Measurements from ENCODE around the gene TMEM54. TPM values are rescaled to one million over a fixed set of nuclear protein-coding genes. Genes with fewer than 3 reads are reported as not detected.

TMEM54 gene
- total RNA-seq, 4 donors from 2014 or later, result 32.6 to 158 (median 101) TPM

- Histone ChIP-seq H3K27me3 (no peaks in the 10 kb centered on the region), H3K27ac (no peak overlapping the region), H3K36me3 (no peaks in the 10 kb centered on the region), H3K4me1 (peaks cover 13% of the 10 kb centered on the region in 2 donors), H3K4me3 (replicated peaks in 1 of 3) (no peak overlapping the region), H3K9me3 (no peaks in the 10 kb centered on the region)
- intact Hi-C loops (cut with DNase I), result no loop called here
- WGBS, 2 donors, result 97 to 98% methylated on average over 2 of the region's 2 CpGs
- TF ChIP-seq POLR2A (IDR thresholded peaks at IDR 0.05) (no peak), CTCF (IDR thresholded peaks at IDR 0.05) (no peak)
- no peak for DNase-seq
Observed at GRCh38 chr1:32928285-32928684, 27.1 kb upstream of the TMEM54 start.

GRCh38 chr1:32927441-32927840 is 26.3 kb upstream of the TMEM54 start:
- H3K27me3 ChIP-seq, result no peaks in the 10 kb centered on the region
- no peaks in the 10 kb centered on the region for H3K9me3 ChIP-seq
- intact Hi-C loops (cut with DNase I), result no loop called here
- H3K27ac ChIP-seq, result no peak overlapping the region
- no peak overlapping the region for H3K4me3 ChIP-seq (replicated peaks in 1 of 3)
- no peaks in the 10 kb centered on the region for H3K36me3 ChIP-seq
- 93 to 97% methylated on average over 2 of the region's 2 CpGs for WGBS, 2 donors
- no peak for DNase-seq
- TF ChIP-seq POLR2A (IDR thresholded peaks at IDR 0.05) (no peak), CTCF (IDR thresholded peaks at IDR 0.05) (no peak)
- peaks cover 13% of the 10 kb centered on the region in 2 donors for H3K4me1 ChIP-seq

- Histone ChIP-seq H3K4me3 (replicated peaks in 1 of 3) (no peak overlapping the region), H3K9me3 (no peaks in the 10 kb centered on the region), H3K4me1 (peaks cover 13% of the 10 kb centered on the region in 2 donors), H3K27ac (no peak overlapping the region), H3K27me3 (no peaks in the 10 kb centered on the region), H3K36me3 (no peaks in the 10 kb centered on the region)
- intact Hi-C loops (cut with DNase I), result no loop called here
- DNase-seq, result no peak
- no peak for TF ChIP-seq CTCF (IDR thresholded peaks at IDR 0.05)
- no peak for TF ChIP-seq POLR2A (IDR thresholded peaks at IDR 0.05)
- 74 to 84% methylated on average over 6 of the region's 6 CpGs for WGBS, 2 donors
Observed at GRCh38 chr1:32926562-32926961, 25.4 kb upstream of the TMEM54 start.

- H3K27me3 ChIP-seq, result no peaks in the 10 kb centered on the region
- H3K4me1 ChIP-seq, result peaks cover 13% of the 10 kb centered on the region in 2 donors
- no peaks in the 10 kb centered on the region for H3K9me3 ChIP-seq
- intact Hi-C loops (cut with DNase I), result no loop called here
- 11 to 12% methylated on average over 24 of the region's 24 CpGs for WGBS, 2 donors
- H3K4me3 ChIP-seq (replicated peaks in 1 of 3), result no peak overlapping the region
- peak; percentile 90 to 93 for DNase-seq
- no peaks in the 10 kb centered on the region for H3K36me3 ChIP-seq
- H3K27ac ChIP-seq, result peak overlapping the region; percentile 51 to 71 (median 54)
- peak in 4 of 6 experiments; percentile 8 to 44 (median 18) for TF ChIP-seq CTCF (IDR thresholded peaks at IDR 0.05)
- TF ChIP-seq POLR2A (IDR thresholded peaks at IDR 0.05), result peak in 1 of 2 donors; percentile 39
Observed at GRCh38 chr1:32925403-32926162, 24.4 kb upstream of the TMEM54 start.

- Histone ChIP-seq H3K27ac (peak overlapping the region; percentile 51 to 71 (median 54)), H3K9me3 (no peaks in the 10 kb centered on the region), H3K36me3 (no peaks in the 10 kb centered on the region), H3K4me3 (replicated peaks in 1 of 3) (no peak overlapping the region), H3K27me3 (no peaks in the 10 kb centered on the region), H3K4me1 (peaks cover 13% of the 10 kb centered on the region in 2 donors)
- TF ChIP-seq CTCF (IDR thresholded peaks at IDR 0.05) (no peak), POLR2A (IDR thresholded peaks at IDR 0.05) (no peak)
- intact Hi-C loops (cut with DNase I), result no loop called here
- 33 to 40% methylated on average over 9 to 23 of the region's 31 CpGs for WGBS, 2 donors
- peak; percentile 11 to 33 for DNase-seq
Observed at GRCh38 chr1:32924881-32925344, 23.7 kb upstream of the TMEM54 start.
